Esophagus muscularis mucosa (tissue), 4 donors: ENCODE data around the gene OTOGL. TPM values are rescaled to one million over a fixed set of nuclear protein-coding genes. Genes with fewer than 3 reads are reported as not detected.

ENCODE experiments used
- DNase-seq: peaks from one replicate; pipeline ENCODE4 v3.0.0-alpha.2; 2017; ENCODE audit errors: extremely low spot score
- H3K27ac ChIP-seq, 4 donors: fragments of 200-600 bp; sonication (generic); replicated peaks in 1 of 4; 1 replicate in 3 of 4; 2 replicates in 1 of 4; pipeline ENCODE4 v1.5.1; 2016 to 2019; ENCODE audit warnings: mild to moderate bottlenecking in 1 of 4
- H3K27me3 ChIP-seq, 4 donors: fragments of 200-600 bp; sonication (generic); one replicate each; pipeline versions ENCODE4 v1.5.1 to v1.6.0; 2016 to 2019
- H3K36me3 ChIP-seq, 4 donors: fragments of 200-600 bp; sonication (generic); one replicate each; pipeline ENCODE4 v1.5.1; 2016 to 2019
- H3K4me1 ChIP-seq, 4 donors: fragments of 200-600 bp; sonication (generic); one replicate each; pipeline ENCODE4 v1.5.1; 2016 to 2019
- H3K4me3 ChIP-seq, 4 donors: fragments of 200-600 bp; sonication (generic); 1 replicate in 2 of 4; 2 replicates in 2 of 4; pipeline ENCODE4 v1.5.1; 2016 to 2019; ENCODE audit warnings: mild to moderate bottlenecking in 4 of 4, moderate library complexity in 1 of 4
- H3K9me3 ChIP-seq, 4 donors: fragments of 200-600 bp; sonication (generic); 1 replicate in 3 of 4; 2 replicates in 1 of 4; pipeline ENCODE4 v1.5.1; 2016 to 2019
- CTCF ChIP-seq, 3 experiments: fragments of 200-600 bp in 2 of 3; fragments of 450-650 bp in 1 of 3; sonication (generic) in 2 of 3; IDR thresholded peaks; one replicate each; pipeline ENCODE4 v1.5.1; 2017 to 2019; ENCODE audit warnings: antibody characterized with exemption in 3 of 3, mild to moderate bottlenecking in 2 of 3, moderate library complexity in 1 of 3
- EP300 ChIP-seq: sonication (generic); formaldehyde crosslinking; IDR thresholded peaks from one replicate; pipeline ENCODE4 v1.6.1; 2017; ENCODE audit warnings: antibody characterized with exemption
- POLR2A ChIP-seq: fragments of 450-650 bp; IDR thresholded peaks from one replicate; pipeline ENCODE4 v1.6.1; 2017; ENCODE audit warnings: antibody characterized with exemption, moderate library complexity, mild to moderate bottlenecking, low read depth
- POLR2AphosphoS5 ChIP-seq, 2 donors: sonication (generic); formaldehyde crosslinking; IDR thresholded peaks; one replicate each; pipeline ENCODE4 v1.6.1; 2017; ENCODE audit warnings: antibody characterized with exemption in 2 of 2
- whole genome bisulfite sequencing: methylation state at CpG from one replicate; pipeline ENCODE4 v1.1.5; 2018; 5-methylcytosine and 5-hydroxymethylcytosine counted together
- intact Hi-C: fragments of 100-400 bp; cut with DNase I; formaldehyde crosslinking; loops from one replicate; pipeline ENCODE4 v1.15.1; 2023
- total RNA-seq, 4 donors: library from RNA; depleted of rRNA; stranded (reverse); fragments of >200 nt; gene quantifications; one replicate each; pipeline versions ENCODE4 v1.1.0 to v1.2.1, GENCODE V29; 2016

Gene OTOGL
- total RNA-seq, 4 donors from 2014 or later, result 0.83 to 2.0 (median 1.6) TPM

- Histone ChIP-seq H3K4me1 (peaks cover 0 to 6% (median 0%) of the 10 kb centered on the region in 4 donors), H3K27ac (no peak overlapping the region), H3K9me3 (no peaks in the 10 kb centered on the region), H3K36me3 (no peaks in the 10 kb centered on the region), H3K4me3 (no peak overlapping the region), H3K27me3 (no peaks in the 10 kb centered on the region)
- 54% methylated on average over 3 of the region's 3 CpGs for WGBS
- no peak for DNase-seq
- intact Hi-C loops, result loop anchor here (2.0 to 10.0 kb wide), 2 partner anchors 63 to 351 kb away; no protein-coding TSS in a partner anchor
- no peak for TF ChIP-seq EP300
- no peak for TF ChIP-seq POLR2A
- TF ChIP-seq CTCF (IDR thresholded peaks at IDR 0.05), result no peak
- TF ChIP-seq POLR2AphosphoS5 (IDR thresholded peaks at IDR 0.05), result no peak
Measured at GRCh38 chr12:80411787-80412186, 312.4 kb downstream of the OTOGL start.

DNA sequence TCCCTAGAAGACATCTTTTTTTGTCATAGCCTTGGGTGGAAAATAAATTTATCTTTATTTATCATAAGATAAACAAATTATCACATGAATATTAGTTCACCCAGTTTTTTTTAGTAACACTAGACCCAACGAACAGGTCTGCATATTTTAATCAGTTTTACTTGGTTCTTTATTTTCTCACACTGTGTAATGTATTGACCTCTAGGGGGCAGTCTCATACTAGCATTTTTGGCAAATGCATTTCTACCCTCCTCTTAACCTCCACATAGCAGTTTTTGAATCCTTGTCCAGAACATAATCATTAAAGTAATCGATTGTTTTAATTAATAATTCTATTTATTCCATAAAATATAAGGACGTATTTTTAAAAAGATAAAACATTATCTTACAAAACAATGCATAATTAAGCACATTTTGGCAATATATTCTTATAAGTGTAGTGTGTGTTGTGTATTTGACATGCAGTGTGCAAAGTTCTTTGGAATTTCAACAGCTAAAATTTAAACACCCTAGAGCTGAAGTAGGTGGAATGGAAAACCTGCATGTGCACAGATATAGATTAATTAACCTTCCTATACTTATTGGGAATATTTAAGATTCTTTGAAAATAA lies 313.1 kb downstream of the OTOGL start:
- Histone ChIP-seq H3K36me3 (no peaks in the 10 kb centered on the region), H3K27ac (no peak overlapping the region), H3K4me1 (peaks cover 0 to 6% (median 0%) of the 10 kb centered on the region in 4 donors), H3K9me3 (no peaks in the 10 kb centered on the region), H3K4me3 (no peak overlapping the region), H3K27me3 (no peaks in the 10 kb centered on the region)
- intact Hi-C loops, result loop anchor here (10.0 kb wide), 1 partner anchor 62 kb away; no protein-coding TSS in a partner anchor
- DNase-seq, result no peak
- 8% methylated on average over 3 of the region's 3 CpGs for WGBS
- TF ChIP-seq EP300 (no peak), CTCF (IDR thresholded peaks at IDR 0.05) (peak; percentile 67 to 81 (median 73)), POLR2A (no peak), POLR2AphosphoS5 (IDR thresholded peaks at IDR 0.05) (no peak)

DNA sequence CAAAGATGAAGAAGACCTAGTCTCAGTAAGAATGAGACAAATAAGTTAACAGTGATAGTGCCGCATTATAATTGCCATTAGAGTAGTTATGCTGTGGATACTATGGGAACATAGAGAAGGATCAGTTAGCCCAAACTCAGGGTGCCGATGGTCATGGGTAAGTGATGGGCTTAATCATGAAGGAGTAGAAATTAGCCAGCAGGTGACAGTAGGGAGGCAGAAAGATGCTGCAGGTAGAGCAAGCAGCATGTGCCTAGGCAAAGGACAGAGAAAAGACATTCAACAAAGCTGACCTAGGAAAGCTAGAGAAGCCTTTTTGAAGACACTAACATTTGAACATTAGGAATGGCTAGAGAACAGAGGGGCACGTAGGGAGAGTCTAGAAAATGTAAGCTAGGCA lies 314.1 kb downstream of the OTOGL start:
- no peaks in the 10 kb centered on the region for H3K27me3 ChIP-seq
- no peaks in the 10 kb centered on the region for H3K9me3 ChIP-seq
- intact Hi-C loops, result loop anchor here (10.0 kb wide), 1 partner anchor 61 kb away; no protein-coding TSS in a partner anchor
- H3K4me1 ChIP-seq, result peaks cover 0 to 6% (median 0%) of the 10 kb centered on the region in 4 donors
- no peak overlapping the region for H3K27ac ChIP-seq
- H3K36me3 ChIP-seq, result no peaks in the 10 kb centered on the region
- no peak overlapping the region for H3K4me3 ChIP-seq
- DNase-seq, result no peak
- TF ChIP-seq CTCF (IDR thresholded peaks at IDR 0.05), result no peak
- no peak for TF ChIP-seq POLR2A
- no peak for TF ChIP-seq EP300
- TF ChIP-seq POLR2AphosphoS5 (IDR thresholded peaks at IDR 0.05), result no peak
- WGBS, result 87% methylated on average over 3 of the region's 3 CpGs

GRCh38 chr12:80415466-80415865 lies 316.1 kb downstream of the OTOGL start:
- WGBS, result 74% methylated on average over 1 of the region's 1 CpG
- intact Hi-C loops, result loop anchor here (10.0 kb wide), 1 partner anchor 59 kb away; no protein-coding TSS in a partner anchor
- no peak for DNase-seq

More at GRCh38 chr12:80415466-80415865, 316.1 kb downstream of the OTOGL start:
- Histone ChIP-seq H3K27me3 (no peaks in the 10 kb centered on the region), H3K27ac (no peak overlapping the region), H3K36me3 (no peaks in the 10 kb centered on the region), H3K9me3 (no peaks in the 10 kb centered on the region), H3K4me1 (peaks cover 4 to 21% (median 17%) of the 10 kb centered on the region in 4 donors), H3K4me3 (no peak overlapping the region)
- TF ChIP-seq CTCF (IDR thresholded peaks at IDR 0.05), result no peak
- TF ChIP-seq EP300, result no peak
- TF ChIP-seq POLR2AphosphoS5 (IDR thresholded peaks at IDR 0.05), result no peak
- TF ChIP-seq POLR2A, result no peak
